ENCODE measurements around the gene TMEM205.

DNA sequence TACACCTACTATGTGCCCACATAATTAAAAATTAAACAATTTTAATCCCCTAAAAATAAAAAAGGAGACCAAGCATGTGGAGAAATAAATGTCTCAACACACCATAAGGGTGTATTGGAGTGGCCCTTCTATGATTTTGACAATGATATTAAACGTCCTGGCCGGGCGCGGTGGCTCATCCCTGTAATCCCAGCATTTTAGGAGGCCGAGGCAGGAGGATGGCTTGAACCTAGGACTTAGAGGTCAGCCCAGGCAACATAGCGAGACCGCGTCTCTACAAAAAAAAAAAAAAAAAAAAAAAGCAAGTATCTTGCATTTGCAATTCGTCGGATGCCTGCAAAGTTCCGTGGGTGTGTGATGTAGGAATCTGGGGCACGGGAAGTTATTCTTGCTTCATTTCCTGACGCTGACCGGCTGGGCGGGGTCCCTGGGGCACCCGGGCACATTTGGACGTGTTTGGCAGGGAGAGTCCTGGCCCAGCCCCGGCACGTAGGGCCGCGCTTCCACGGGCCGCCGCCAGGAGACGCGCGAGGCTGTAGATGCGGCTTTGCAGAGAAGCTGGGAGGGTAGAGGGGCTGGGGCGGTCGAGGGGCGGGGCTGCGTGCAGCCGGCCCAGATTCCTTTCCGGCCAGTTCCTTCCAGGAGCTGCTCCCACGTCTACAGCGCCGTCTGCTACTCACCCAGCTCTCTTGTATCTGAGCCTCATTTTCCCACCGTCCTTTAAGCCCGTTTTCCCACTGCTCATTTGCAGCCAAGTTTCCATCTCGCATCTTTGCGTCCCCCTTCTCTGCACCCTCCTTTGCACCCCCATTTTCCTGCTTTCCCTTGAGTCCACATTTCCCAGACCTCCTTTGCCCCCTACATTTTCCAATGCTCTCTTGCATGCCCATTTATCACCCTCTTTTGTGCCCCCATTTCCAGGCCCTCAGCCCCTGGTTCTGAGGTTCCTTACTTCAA lies 52.4 kb downstream of the TMEM205 start:
- TF ChIP-seq, protein P1, sequence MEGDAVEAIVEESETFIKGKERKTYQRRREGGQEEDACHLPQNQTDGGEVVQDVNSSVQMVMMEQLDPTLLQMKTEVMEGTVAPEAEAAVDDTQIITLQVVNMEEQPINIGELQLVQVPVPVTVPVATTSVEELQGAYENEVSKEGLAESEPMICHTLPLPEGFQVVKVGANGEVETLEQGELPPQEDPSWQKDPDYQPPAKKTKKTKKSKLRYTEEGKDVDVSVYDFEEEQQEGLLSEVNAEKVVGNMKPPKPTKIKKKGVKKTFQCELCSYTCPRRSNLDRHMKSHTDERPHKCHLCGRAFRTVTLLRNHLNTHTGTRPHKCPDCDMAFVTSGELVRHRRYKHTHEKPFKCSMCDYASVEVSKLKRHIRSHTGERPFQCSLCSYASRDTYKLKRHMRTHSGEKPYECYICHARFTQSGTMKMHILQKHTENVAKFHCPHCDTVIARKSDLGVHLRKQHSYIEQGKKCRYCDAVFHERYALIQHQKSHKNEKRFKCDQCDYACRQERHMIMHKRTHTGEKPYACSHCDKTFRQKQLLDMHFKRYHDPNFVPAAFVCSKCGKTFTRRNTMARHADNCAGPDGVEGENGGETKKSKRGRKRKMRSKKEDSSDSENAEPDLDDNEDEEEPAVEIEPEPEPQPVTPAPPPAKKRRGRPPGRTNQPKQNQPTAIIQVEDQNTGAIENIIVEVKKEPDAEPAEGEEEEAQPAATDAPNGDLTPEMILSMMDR (IDR thresholded peaks at IDR 0.05; ENCODE audit: low read depth, low read length, poor library complexity, severe bottlenecking) = peak; percentile 99
- TF ChIP-seq EZH2phosphoT487 (IDR thresholded peaks at IDR 0.05; ENCODE audit: borderline replicate concordance, low read length) = no peak
